Measurements from ENCODE around the gene SCG3.

The SCG3 gene

DNA sequence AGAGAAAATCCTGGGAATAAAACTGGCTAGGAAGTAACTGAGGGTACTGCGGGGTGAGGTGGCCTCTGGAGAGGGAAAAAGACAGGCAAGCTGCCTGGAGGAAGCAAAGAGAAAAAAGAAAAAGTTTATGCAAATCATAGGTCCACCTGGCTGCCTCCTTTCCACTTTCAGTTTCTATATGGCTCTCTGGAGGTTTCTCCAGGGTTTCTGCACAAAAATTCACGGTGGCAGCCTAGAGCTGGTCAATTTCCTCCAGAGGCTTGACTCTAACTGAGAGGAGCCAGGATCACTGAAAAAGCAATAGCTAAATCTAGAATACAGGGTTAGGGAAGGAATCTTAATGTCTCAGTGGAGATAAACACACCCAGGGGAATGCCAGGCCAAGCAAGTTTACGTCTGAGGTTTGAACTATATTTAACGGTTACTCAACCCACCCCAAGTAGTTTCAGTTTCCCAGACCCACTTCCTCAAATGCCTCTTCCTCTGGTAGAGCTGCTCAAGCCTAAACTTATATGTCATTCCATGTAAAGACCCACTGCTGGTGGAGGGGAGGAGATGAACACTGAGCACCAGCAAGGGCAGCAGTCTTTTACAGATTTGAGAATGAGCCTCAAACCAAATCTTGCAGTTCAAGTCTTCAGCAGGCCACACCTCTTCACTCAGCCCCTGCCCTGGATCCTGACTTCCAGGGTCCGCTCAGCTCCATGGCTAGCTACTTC, 50.4 kb downstream of the SCG3 start:
- peak; percentile 48 for DNase-seq

DNA sequence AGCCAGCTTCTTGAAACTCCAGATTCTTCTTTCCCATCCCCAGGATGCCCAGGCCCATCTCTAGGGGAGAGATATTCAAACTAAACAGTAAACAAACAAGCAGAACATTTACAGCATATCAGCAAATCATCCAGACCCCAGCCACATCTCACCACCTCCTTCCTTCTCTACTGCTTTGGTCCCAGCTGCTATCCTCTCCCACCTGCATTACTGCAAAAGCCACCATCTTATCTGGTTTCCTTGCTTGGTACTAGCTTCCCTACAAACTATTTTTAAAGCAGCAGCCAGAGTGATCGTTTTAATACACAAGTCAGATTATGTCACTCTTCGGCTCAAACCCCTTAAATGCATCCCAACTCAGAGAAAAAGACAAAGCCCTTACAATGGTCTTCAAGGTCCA, 51.3 kb downstream of the SCG3 start:
- DNase-seq: no peak

DNA sequence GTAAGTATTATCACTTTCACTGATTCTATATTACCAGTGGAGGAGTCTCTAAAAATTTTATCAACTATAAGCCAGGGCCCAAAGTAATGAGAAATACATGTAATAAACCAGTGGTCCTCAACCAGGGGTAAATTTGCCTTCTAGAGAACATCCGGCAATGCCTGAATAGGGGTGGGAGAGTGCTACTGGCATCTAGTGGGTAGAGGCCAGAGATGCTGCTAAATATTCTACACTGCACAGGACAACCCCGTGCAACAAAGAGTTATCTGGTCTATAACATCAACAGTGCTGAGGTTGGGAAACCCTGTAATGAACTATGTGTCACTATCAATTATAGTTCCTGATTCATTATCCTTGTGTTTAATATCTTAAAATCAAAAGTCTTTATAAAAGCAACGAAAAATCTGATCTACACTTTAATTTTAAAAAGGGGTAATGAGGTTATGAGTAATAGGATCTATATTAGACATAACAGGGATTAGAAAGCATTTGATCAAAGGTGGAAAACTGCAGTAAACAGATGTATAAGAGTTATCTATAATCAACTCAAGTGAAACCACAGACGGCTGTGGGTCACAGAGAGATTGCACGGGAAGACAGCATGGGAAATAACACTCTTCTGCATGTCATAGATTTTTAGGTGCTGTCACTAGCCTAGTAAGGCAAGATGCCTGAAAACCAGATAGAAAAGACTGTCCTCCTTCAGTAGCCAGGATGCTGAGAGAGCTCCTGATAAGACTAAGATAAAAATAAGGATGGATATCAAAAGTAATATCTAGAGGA, 54.1 kb downstream of the SCG3 start:
- no peak for DNase-seq

DNA sequence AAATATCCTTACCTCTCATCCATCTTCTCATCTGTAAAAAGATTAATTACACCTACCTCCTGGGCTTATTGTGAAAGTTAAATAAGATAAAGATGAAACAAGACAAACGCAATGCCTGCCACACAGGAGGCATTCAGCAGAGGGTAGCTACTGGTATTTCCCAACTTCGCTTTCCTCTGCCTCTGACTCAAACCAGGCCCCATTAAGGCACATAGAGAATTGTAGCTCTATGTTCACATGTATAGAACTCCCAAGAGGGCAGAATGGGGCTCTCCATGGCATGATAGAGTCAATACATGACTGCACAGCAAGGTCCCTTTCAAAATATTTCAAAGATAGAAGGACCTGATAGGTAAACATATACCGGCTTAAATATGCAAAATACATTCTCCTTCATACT, 54.8 kb downstream of the SCG3 start:
- no peak for DNase-seq

DNA sequence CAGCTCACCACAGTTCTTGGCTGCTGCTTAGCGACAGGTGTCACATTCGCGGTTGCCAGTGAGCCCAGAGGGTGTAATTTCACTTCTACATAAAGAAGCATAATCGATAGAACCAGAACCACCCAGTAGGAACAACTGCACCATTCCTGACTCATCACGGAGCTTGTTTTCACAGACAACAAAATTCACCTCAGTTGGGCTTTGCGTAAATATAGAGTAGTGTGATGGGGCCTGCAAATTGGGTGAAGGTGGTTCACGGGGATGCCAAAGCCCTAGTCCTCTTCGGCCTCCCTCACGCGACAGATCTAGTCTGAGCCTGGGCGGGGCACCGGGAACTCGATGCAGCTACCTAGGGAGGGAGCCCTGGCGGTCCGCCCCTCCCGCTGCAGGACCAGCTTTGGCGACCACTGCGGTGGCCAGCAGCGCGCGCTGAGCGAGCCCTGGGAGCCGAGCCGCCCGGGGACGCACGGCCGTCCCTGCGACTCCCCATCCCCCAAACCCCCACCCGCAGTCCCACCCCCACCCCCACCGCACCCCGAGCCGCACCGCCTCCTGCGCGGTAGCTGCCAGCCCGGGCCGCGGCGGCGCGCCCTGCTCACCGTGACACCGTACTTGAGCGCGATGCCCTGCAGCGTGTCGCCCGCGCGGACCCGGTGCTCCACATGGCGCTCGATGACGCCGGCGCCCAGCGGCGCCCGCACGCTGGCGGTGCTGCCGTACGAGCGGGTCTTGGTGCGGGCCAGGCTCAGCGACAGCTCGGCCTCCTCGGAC, 55.6 kb downstream of the SCG3 start:
- DNase-seq: no peak

DNA sequence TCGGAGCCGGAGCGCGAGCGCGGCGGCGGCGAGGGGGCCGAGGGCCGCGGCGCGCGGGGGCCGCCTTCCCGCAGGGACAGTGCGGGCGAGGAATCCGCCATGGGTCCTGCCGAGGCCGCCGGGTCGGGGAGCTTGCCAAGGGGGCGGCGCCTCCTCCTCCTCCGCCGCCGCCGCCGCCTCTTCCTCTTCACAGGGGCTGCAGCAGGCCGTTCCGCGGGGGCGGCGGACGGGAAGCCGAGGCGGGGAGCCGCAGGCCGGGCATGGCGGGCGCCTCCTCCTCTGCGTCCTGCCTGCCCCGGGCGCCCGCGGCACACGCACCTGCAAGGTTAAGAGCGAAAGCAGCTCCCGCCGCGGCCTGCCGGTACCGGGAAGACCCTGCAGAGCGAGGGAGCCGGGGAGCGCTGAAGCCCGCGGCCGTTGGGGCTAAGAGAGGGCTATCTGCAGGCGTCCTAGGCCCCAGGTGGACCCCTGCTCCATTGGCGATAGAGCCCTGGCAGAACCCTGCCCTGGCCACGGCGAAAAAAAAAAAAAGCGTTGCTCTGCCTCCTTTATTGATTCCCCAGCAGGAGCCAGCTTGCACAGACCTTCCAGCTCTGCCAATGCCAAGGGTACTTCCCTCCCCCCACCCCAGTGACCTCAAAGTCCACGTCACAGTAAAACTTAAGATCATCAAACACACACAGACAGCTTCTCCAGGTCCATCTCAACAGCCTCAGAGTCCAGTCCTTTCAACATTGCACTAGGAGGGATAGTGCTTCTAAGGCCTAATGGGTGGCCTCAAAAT, 56.4 kb downstream of the SCG3 start, which contains the start of gene LYSMD2:
LYSMD2 (minus strand) TSS at position 134 of the 784 bp plus-strand sequence; CDS start at position 101, 33 bp downstream.
- DNase-seq: peak; percentile 54

DNA sequence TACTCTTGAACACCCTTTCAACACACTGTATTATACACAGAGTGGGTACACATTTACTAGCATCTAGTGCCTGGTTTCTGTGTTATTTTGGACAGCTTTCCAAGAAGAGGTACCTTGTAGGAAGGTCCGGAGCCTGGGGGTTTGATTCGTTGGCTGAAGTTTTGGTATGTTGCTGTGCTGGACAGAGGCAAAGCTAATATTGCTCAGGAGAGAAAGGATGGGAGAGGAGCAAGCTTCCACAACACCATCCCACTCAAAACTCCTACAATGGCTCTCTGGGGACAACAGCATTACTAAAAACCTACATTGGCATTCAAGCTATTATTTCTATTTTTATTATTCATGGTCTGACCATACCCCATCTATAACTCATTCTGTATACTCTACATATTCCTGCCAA, 57.2 kb downstream of the SCG3 start:
- DNase-seq: no peak

DNA sequence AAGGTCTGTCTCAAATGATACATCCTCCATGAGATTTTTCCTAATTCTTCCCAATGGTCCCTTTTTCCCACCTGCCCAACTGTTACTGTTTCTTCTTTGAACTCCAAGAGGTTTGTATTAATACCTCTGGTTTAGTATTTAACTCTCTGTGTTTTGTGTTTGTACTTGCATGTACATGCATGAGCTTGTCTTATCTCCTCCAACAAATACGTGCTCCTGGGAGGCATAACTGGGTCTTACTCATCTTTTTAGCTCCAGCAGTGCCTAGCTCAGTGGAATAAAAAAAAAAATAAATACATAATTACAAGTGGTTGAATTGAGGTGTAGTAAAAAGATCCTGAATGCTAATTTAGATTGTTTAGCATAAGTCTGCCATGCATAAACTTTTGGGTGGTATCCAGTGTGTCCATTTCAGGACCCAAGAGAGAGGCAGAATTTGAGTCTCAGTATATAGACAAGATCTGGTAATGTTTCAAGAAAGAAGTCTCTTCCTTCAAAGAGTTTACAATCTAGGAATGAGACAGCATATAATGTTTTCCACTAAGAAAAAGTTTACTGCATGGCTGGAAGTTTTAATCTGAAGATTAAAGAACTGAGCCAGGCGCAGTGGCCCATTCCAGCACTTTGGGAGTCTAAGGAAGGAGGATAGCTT, 57.9 kb downstream of the SCG3 start:
- no peak for DNase-seq

DNA sequence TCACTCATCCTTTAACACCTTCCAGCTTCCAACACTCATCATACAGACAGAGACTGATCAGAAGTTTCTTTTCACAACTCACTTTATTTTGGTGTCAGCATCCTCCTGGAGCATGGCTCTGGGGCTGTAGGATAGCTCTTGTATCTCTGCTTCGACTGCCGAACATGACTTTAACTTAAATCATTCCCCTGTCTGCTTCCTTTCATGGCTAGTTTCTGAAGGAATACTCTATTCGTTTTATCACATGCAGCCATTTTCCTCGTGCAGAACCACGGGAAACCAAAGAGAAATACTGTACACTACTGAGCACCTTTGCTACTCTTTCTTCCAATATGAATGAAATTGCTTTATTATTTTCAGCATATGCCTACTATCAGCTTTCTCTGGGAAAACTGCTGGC, 68.0 kb downstream of the SCG3 start:
- DNase-seq: no peak

DNA sequence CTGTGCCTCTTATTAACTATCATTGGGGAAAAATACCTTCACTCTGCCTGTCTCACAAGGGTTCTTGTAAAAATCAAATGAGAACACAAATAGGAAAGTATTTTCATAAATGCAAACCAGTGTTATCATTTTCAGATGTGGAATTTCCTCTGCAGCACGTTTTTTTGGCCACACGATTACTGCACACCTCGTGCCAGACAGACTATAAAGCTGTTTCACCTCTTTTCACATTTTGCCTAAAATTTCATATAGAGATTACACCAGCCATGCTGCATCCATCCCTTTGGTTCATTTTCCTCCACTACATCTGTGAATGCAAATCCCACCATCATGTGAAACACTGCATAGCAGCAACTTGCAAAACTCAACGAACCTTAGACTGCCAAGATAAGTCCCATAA, 68.9 kb downstream of the SCG3 start:
- DNase-seq: no peak

DNA sequence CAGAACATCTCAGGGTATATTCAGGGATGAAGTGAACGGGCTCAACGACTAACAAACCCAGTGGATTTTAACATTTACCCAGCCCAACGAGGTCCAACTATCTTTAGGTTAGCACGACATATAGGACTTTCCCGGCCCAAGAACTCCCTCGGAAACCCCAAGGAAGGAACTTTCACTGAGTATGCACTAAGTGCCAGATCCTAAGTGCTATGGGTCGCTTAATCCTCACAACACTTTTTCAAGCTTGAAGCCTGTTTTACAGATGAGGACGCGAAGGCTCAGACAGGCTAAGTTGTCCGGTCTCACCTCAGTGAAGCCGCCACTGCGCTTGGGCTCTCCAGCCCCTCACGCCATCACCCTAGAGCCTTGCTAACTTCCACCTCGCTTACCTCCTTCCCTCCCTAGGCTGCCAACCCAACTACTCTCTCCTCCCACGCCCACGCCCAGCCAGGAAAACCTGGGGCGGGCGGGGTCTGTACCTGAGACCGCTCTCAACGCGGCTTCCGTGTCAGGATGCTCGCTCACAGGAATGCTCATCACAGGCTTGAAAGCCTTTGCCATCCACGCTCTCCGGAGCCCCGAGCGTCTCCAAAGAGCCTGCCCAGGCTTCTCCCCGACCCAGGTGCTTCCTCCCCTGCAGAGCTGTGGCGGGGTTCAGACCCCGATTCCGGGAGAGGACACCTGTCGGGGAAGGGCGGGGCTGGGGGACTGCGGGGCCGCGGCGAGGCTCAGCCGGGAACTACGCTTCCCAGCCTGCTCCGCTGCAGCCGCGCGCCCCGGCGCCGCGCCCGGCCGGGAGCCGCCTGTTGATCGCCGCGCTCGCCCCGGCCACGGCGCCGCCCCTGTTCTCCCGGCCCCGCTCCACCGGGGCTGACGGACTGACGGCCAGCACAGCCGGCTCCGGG, 69.7 kb downstream of the SCG3 start, which contains the start of gene TMOD2:
TMOD2 (plus strand) TSS at position 806 of the 905 bp plus-strand sequence. CDS start 14,845 bp downstream, outside the sequence.
- DNase-seq: no peak

DNA sequence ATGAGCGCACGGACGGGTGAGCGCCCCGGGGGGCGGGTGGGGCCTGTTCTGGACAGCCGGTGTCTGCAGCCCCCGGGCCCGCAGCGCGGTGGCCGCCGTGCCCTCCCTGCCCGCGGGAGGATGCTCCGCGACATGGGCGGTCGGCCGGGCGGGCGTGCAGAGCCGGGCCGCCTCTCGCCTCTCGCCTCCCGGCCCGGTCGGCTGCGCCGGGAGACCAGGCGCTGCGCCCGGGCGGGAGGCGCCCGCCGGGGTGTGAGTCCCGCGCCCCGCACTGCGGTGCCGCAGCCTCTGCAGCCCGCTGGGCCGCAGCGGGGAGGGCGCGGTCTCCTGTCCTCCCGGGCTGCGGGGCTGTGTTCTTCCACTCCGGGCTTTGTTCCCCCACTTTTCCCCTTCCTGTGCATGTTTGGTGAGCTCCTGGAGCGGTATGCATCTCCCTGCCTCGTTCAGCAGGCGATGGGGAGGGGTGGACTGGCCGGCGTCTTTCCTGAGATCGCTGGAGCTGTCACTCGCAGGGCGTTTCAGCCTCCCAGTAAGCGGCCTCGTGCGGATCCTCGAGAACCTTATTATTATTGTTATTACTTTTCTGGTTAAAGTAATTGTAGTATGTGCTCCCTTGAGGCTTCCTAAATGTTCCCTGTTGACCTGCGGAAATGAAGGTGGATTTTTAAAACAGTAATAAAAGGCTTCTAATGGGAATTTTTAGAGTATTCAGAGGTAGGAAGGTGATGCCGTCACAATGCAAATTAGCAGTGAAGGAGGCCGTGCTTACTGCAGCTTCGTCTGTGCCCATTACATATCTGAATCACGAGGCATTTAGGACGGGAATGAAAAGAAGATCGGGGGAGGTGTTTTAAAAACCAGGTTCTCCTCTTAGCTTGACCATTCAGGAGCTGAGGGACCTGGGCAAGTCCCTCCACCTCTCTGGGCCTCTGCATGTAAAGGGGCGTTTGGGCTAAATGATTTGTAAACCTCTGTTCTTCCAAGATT, 70.7 kb downstream of the SCG3 start:
- DNase-seq: peak; percentile 27

DNA sequence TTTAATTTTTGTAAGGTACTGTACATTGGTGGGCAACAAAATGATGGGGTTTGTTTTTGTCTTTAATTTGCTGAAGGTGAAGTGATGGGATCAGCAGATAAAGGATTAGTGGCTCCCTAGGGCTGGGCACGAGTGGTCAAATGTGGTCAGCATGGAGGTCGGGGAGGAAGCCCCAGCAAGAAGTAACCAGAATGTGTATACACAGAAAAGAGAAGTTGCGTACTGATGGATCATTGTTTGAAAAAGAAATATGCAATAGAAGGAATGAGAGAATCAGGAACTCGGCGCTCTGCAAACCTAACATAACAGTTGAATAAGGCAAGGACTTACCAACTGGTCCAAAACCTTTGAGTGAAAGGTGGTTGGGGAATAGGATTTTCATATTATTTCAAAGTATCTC, 71.6 kb downstream of the SCG3 start:
- no peak for DNase-seq

DNA sequence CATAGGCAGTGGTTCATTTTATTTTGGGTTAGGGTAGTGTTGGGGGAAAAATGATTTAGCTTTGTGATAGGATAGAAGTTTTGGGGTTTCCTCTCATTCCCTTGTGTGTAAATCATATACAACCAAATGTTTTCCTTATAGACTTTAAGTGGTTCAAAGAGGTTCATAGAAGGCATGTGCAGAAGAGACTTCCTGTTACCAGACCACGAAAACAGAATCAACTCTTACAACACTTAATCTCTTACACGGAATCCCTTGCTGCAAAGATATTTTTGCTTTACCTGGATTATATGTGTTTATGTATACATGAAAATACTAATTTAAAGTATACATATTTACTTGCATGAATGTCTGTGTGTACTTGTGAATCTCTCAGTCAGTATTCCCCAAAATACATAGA, 73.0 kb downstream of the SCG3 start:
- DNase-seq: no peak

DNA sequence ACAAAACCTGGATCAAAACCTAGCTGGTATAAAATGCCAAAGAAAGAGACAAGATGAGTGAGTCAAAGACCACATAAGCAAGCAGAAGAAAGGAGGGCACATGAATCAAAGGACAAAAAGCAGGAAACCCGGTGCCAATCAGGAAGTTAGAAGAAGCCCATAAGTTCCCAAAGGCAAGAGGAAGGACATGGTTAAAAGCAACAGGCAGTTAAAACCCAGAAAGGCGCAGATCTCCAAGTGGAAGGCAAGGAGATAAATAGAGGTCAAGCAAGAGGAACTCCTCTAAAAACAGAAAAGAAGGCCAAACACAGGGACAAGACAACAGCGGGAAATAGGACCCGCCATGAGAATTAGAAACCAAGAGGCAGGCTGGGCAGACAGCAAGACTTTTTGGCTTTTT, 74.5 kb downstream of the SCG3 start:
- no peak for DNase-seq

DNA sequence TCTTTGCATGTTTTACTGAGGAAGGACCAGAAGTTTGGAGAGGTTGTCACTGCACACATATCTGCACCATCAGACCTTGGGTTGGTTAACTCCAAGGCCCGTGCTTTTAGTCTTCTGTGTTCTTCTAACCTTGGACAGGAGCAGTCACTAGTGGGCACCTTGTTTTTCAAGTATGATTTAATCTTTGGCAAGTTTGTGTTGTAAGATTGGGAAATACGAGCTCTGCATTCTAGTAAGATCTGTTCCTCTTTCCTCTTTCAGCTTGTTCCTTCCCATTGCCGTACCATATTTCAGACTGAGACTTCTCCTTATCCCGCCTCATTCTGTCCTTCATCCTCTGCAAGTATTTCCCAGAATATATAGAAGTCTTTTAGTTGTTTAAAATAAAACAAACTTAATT, 75.2 kb downstream of the SCG3 start:
- DNase-seq: no peak

DNA sequence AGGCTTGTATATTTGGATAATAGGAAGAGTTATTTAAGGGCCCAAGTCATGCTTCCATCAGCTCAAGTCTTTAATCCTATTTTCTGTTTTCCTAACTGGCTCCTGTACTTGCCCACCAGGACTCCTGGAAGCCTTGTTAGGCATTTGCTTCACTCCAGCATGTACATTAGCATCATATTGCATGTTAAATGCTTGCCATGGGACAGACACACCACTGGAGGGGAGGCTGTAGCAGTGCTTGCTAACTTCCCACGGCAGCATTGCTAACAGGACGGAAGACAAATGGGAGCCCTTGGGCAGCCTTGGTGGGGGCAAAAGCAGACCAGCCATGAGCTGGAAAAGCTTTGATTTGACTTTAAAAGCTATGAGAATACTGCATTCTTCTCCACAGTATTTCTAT, 76.1 kb downstream of the SCG3 start:
- DNase-seq: no peak

DNA sequence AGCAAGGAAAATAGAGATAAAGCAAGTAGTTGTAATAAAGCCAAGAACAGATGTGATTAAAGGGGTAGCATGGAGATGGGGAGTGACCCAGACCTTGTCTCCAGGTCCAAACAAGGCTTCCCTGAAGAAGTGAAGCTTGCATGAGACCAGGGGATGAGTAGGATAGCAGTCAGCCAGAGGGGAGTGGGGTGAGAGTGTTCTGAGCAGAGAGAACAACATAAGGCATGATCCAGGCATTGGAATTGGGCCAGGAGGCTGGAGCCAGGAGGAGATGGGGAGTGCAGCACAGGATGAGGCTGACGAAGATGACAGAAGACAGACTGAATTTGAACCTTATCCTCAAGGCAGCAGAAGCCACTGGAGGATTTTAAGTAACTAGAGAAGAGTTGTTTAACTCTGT, 77.3 kb downstream of the SCG3 start:
- peak; percentile 86 for DNase-seq

DNA sequence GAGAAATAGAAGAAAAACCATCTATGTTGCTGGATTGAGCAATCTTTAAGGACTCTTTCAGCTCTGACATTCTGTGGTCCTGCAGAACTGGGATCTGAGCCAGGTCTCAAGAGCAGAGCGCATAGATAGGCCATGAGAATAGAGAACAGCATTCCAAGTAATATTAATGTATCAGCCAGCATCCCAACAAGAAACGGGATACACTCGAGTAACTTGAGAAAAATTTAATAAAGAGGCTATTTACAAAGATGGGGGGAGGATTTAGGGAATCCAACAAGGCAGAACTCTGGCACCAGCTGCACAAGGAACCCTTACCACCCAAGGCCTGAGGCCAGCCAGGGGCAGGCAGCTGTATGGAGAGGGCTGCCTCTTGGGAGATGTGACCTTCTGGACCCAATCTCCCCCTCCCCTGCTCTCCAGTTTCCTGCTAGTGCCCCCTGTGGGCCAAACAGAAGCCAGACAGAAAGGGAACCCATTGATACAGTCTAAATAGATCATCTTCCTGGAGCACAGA, 78.3 kb downstream of the SCG3 start:
- DNase-seq: peak; percentile 98

DNA sequence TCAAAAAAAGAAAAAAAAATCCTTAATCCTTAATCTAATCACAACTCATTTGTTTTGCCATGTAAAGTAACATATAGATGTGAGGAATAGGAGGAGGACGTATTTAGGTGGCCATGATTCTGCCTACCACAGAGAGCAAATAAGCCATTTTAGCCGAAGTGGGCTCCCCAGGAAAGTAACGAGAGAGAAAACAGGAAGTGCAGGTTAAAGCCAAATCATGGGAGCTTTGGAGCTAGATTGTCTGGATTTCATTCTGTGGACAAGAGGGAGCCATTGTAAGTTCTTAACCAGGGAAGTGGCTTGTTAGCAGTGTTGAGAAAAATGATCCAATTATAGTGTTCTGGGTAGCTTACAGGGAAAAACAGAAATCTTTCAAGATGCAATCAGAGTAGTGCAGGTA, 79.5 kb downstream of the SCG3 start:
- DNase-seq: no peak

Data from fibroblast of upper back skin (primary cell).